Activated CD4-positive, alpha-beta T cell treated with anti-CD3 and anti-CD28 coated beads, Interleukin-10, Interleukin-2, amounts not matched to agents 100 ng/mL and 50 ng/mL, durations not matched to agents 16 hours and 8 hours (primary cell): ENCODE measurements around the gene ATP9A.
"Not testable (repeated sequence)": the region's sequence is repeated elsewhere in the genome, so short reads cannot be mapped to it uniquely, and the experiment has no call there.

Source experiments
- DNase-seq: peaks from one replicate; pipeline ENCODE4 v3.0.0-alpha.2; 2020

ATP9A gene

DNA sequence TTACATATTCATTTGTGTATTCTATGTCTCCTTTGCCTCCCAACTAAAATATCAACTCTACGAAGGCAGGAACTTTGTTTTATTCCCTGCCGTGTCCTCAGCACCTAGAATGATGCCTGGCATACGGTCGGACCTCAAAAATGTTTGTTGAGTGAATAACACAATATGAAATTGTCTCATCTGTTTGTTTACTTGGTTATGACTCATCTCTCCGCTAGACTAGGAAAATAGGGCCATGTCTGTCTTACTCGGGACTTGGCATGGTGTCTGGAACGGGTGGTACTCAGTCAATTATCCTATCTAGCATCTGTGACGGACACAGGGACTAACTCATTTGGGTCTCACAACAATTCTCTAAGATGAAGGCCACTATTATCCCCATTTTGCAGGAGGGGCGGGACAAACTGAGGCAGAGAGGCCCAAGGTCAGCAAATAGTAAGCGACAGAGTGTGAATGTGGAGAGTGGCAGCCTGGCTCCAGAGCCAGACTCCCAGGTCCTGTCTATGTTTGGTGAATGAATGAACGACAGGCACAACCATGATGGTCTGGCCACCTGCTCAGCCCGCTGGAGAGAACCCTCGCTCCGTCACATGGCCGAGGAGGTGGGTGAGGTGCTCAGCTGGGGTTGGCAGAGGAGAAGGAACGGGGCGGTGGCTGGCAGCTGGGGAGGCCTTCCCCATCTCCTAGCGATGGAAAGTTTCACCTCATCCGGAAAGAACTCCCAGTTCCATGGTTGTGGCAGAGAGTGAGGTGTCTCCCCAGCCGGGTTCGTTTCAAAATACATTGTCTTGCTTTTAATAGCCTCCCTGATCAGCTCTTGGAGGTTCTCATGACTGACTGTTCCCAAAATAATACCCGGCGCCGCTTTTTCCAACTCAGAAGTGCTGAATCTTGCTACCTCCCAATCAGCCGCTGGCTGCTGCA lies 198.1 kb downstream of the ATP9A start:
- no peak for DNase-seq

DNA sequence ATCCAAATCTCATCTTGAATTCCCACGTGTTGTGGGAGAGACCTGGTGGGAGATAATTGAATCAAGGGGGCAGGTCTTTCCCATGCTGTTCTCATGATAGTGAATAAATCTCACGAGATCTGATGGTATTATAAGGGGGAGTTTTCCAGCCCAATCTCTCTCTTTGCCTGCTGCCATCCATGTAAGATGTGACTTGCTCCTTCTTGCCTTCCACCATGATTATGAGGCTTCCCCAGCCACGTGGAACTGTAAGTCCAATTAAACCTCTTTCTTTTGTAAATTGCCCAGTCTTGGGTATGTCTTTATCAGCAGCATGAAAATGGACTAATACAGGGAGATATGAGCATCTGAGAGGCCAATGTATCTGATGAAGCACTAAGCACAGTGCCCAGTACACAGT lies 199.7 kb downstream of the ATP9A start:
- not testable (repeated sequence) for DNase-seq

DNA sequence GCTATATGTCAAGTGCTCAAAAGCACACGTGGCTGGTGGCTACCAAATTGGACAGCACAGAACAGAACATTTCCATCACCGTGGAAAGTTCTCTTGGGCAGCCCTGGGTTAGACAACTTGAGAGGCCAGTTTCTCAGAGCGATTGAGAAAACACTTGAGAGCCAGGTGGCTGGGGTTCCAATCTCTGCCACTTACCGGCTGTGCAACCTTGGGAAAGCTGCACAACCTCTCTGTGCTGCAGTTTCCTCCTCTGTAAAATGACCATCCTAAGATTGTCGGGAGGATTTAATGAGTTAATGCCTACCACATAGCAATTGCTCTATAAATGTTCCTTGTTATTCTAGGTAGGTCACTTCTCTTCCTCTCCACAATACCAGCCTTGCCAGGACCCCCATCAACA lies 200.6 kb downstream of the ATP9A start:
- DNase-seq = no peak

GRCh38 chr20:51566594-51566993 lies 201.6 kb downstream of the ATP9A start:
- DNase-seq = no peak

GRCh38 chr20:51565298-51566144 lies 202.7 kb downstream of the ATP9A start:
- DNase-seq = no peak

DNA sequence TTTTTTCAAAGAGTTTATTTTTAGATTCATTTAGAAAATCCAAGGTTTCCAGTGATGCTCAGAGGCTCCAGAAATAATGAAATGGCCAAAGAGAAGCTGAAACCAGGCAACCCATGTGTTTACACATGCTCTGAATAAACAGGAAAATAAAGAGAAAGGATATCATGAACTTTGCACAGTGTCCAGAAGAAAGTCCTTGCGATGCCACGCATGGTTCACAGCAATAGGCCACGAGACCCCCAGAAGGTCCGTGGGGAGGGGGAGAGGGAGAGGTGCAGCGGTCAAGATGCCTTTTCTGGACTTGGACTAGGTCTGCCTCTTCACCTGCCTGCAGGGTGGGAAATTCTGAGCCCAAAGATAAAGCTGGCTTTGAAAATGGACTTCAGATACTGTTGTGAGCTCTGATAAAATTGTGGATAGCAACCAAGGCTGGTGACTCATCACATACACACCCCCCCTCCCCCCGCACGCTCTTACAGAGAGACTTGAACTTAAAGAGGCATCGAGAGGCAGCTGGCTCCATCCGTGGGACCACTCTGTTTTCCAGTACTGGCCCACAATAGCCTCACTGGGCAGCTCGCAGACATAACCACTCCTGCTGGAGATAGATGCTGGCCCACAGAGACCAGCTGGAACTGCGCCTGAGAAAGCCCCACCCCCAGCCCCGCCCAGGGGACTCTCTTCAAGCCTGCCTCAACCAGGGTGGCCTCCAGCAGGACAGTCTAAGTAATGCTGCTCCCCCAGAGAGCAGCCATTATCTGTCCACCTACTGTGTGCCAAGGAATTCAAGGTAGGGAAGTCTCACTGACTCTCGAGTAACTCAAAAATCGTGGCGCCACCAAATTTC lies 204.5 kb downstream of the ATP9A start:
- no peak for DNase-seq

GRCh38 chr20:51563174-51563485 lies 205.1 kb downstream of the ATP9A start:
- no peak for DNase-seq

DNA sequence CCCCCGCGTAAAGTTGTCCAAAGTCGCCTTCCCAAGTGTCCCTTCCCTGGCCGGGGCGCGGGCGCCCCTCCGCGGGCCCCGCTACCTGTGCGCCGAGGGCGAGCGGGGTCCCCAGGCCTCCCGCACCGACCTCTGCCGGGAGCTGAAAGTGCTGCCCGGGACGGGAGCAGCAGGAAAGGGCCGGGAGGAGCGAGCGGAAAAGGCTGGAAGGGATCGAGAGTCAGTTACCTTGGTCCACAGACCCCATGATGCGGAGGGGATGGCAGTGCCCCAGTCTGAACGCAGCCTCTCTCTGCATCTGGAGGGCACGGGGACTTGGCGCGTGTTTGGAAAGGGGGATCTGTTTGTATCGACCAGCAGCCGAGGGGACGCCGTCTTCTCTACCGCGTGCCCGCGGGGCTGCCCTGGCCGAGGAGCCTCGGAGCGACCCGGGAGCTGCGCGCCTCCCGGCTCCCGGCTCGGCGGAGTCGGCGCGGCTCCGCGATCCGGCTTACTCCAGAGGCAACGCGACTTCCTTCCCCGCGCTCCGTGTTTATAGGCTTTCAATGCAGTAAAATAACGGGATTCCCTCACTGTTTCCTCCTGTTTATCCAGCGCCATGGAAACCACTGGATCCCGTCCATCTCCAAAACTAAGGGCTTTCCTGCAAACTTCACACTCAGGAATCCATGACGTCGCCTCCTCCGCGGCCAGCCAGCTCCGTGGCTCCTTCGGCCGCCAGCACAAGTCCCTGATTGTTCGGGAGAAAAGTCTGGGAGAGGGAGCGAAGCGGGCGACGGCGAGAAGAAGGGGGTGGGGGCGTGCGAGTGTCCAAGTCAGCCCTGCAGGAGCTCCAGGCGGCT lies 205.6 kb downstream of the ATP9A start:
- DNase-seq = no peak

DNA sequence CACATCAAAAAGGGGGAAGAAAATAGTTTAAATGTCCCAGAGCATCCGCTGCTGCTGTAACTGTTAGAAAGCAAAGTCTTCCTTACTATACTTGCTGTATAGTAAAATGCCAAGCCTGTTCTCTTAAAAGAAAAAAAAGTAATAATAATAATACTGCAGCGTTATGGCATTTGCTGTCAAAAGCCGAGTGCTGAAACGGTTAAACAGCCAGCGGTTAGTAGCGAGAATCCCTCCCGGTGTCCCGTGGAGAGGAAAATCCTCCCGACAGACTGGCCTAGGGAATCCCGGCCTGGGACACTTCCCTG lies 206.2 kb downstream of the ATP9A start:
- DNase-seq = no peak

- no peak for DNase-seq
Observed at GRCh38 chr20:51560550-51561307, 207.5 kb downstream of the ATP9A start.

- DNase-seq = no peak
Observed at GRCh38 chr20:51560042-51560441, 208.1 kb downstream of the ATP9A start.

- DNase-seq = no peak
Observed at GRCh38 chr20:51554538-51555165, 213.5 kb downstream of the ATP9A start.

- DNase-seq = no peak
Observed at GRCh38 chr20:51553897-51554486, 214.2 kb downstream of the ATP9A start.

DNA sequence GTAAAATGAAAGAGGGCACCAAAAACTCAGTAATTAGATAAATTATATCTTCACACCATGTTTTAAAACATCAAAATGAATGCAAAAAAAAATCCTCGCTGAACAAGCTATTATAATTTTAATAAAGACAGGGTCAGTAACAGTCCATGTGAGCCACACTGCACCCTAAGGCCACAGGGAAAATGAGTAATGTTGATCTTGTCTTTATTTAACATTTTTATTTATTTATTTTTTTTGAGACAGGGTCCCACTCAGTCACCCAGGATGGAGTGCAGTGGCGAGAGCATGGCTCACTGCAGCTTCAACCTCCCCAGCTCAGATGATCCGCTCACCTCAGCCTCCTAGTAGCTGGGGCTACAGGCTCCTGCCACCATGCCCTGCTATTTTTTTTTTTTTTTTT lies 217.0 kb downstream of the ATP9A start:
- no peak for DNase-seq

DNA sequence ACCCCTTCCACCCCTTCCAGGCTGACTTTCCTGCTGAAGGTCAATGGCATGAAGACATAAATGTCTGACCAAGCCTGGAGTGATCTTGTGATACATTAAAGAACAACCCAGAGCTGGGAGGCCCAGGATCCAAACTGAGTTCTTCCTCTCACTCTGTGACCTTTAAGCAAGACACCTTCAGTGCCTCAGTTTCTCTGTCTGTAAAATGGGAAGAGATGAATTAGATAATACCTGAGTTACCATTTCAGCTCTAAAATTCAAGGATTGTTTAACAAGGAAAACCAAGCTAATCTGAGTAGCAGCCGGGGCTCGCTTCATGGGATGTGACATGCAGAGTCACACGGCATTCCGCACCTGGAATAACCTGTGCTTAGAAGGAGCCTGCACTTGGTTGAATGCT lies 218.7 kb downstream of the ATP9A start:
- DNase-seq = no peak

- DNase-seq = no peak
Observed at GRCh38 chr20:51547951-51548350, 220.2 kb downstream of the ATP9A start.
